NCI-H2081 treated with DMSO at 0.1 percent for 48 hours (cell line): ENCODE measurements around the gene ACTG2.
"Not testable (repeated sequence)": the region's sequence is repeated elsewhere in the genome, so short reads cannot be mapped to it uniquely, and the experiment has no call there.

ENCODE experiments used
- DNase-seq: peaks from one replicate; lab custom pipeline; 2025; lab: John Stamatoyannopoulos, UW

Gene ACTG2

GRCh38 chr2:73892631-73893329 is at the start of gene ACTG2:
ACTG2 (plus strand) TSS chr2:73893008; CDS start chr2:73901312, 8,304 bp downstream.
- DNase-seq, result no peak

- no peak for DNase-seq
Observed at GRCh38 chr2:73844087-73844486, 48.7 kb upstream of the ACTG2 start.

- DNase-seq, result no peak
Observed at GRCh38 chr2:73850009-73850408, 42.8 kb upstream of the ACTG2 start.

GRCh38 chr2:73851274-73851673 is 41.5 kb upstream of the ACTG2 start:
- no peak for DNase-seq

- DNase-seq, result no peak
Observed at GRCh38 chr2:73852020-73852419, 40.8 kb upstream of the ACTG2 start.

- no peak for DNase-seq
Observed at GRCh38 chr2:73855526-73855925, 37.3 kb upstream of the ACTG2 start.

- DNase-seq, result no peak
Observed at GRCh38 chr2:73856214-73856613, 36.6 kb upstream of the ACTG2 start.

GRCh38 chr2:73859721-73860586 is 32.9 kb upstream of the ACTG2 start:
- DNase-seq, result no peak

GRCh38 chr2:73862987-73863386 is 29.8 kb upstream of the ACTG2 start:
- DNase-seq, result no peak

GRCh38 chr2:73868204-73868978 is 24.4 kb upstream of the ACTG2 start:
- DNase-seq, result no peak

- no peak for DNase-seq
Observed at GRCh38 chr2:73870084-73870483, 22.7 kb upstream of the ACTG2 start.

GRCh38 chr2:73877071-73877802 is 15.6 kb upstream of the ACTG2 start:
- DNase-seq, result no peak

GRCh38 chr2:73877984-73878383 is 14.8 kb upstream of the ACTG2 start:
- DNase-seq, result not testable (repeated sequence)

- DNase-seq, result no peak
Observed at GRCh38 chr2:73885406-73885805, 7.4 kb upstream of the ACTG2 start.

GRCh38 chr2:73886357-73886756 is 6.5 kb upstream of the ACTG2 start:
- DNase-seq, result no peak

GRCh38 chr2:73887596-73888353 is 5.0 kb upstream of the ACTG2 start:
- DNase-seq, result not testable (repeated sequence)

GRCh38 chr2:73888388-73888787 is 4.4 kb upstream of the ACTG2 start:
- no peak for DNase-seq

GRCh38 chr2:73889206-73889605 is 3.6 kb upstream of the ACTG2 start:
- no peak for DNase-seq

- no peak for DNase-seq
Observed at GRCh38 chr2:73890301-73891092, 2.3 kb upstream of the ACTG2 start.

- DNase-seq, result no peak
Observed at GRCh38 chr2:73891276-73891901, 1.4 kb upstream of the ACTG2 start.
